GM19372 (cell line): ENCODE measurements around the gene ADAP1.

Source experiments
- ATAC-seq: cut with Tn5 transposase; IDR thresholded peaks from one replicate; pipeline ENCODE4 v1.9.1; 2021; ENCODE audit warnings: mild to moderate bottlenecking, low read depth, moderate library complexity; ENCODE audit not compliant: unreplicated experiment

The ADAP1 gene

GRCh38 chr7:869348-869747 lies 85.1 kb downstream of the ADAP1 start:
- no peak for ATAC-seq

- no peak for ATAC-seq
These were observed 86.3 kb downstream of the ADAP1 start for GRCh38 chr7:868189-868486.

GRCh38 chr7:867406-868188 lies 86.9 kb downstream of the ADAP1 start:
- no peak for ATAC-seq

- ATAC-seq: no peak
These were observed 87.5 kb downstream of the ADAP1 start for GRCh38 chr7:867001-867405.

GRCh38 chr7:865921-866320 lies 88.6 kb downstream of the ADAP1 start:
- no peak for ATAC-seq

- ATAC-seq: no peak
These were observed 91.4 kb downstream of the ADAP1 start for GRCh38 chr7:863106-863505.

GRCh38 chr7:862157-862556 lies 92.3 kb downstream of the ADAP1 start:
- ATAC-seq: no peak

- ATAC-seq: no peak
These were observed 93.3 kb downstream of the ADAP1 start for GRCh38 chr7:861222-861621.

GRCh38 chr7:860149-860548 lies 94.3 kb downstream of the ADAP1 start:
- no peak for ATAC-seq

- ATAC-seq: no peak
These were observed 95.0 kb downstream of the ADAP1 start for GRCh38 chr7:859359-860030.

GRCh38 chr7:857661-858060 lies 96.8 kb downstream of the ADAP1 start:
- no peak for ATAC-seq

- no peak for ATAC-seq
These were observed 97.9 kb downstream of the ADAP1 start for GRCh38 chr7:856444-857095.

- ATAC-seq: no peak
These were observed 98.7 kb downstream of the ADAP1 start for GRCh38 chr7:855686-856369.

GRCh38 chr7:854118-854775 lies 100.2 kb downstream of the ADAP1 start:
- ATAC-seq: no peak

GRCh38 chr7:853366-854117 lies 100.9 kb downstream of the ADAP1 start:
- ATAC-seq: no peak

GRCh38 chr7:851204-851603 lies 103.3 kb downstream of the ADAP1 start:
- ATAC-seq: no peak

- ATAC-seq: no peak
These were observed 104.7 kb downstream of the ADAP1 start for GRCh38 chr7:849781-850180.

GRCh38 chr7:849145-849544 lies 105.3 kb downstream of the ADAP1 start:
- ATAC-seq: no peak
